OCI-LY7 (cell line): ENCODE data around the gene USP48.

Source experiments
- EZH2phosphoT487 ChIP-seq: fragments of 200-600 bp; sonication (generic); IDR thresholded peaks from 2 replicates; pipeline ENCODE4 v1.6.1; 2018; ENCODE audit warnings: low read depth, borderline replicate concordance, mild to moderate bottlenecking, mixed run types, antibody characterized with exemption, low read length, moderate library complexity, mixed read lengths
- TF ChIP-seq, protein P1 (sequence below): fragments of 200-600 bp; sonication (generic); conservative IDR thresholded peaks from 2 replicates; pipeline ENCODE4 v1.5.1; 2014; ENCODE audit warnings: mild to moderate bottlenecking, antibody characterized with exemption, low read length, moderate library complexity, mixed read lengths

DNA sequence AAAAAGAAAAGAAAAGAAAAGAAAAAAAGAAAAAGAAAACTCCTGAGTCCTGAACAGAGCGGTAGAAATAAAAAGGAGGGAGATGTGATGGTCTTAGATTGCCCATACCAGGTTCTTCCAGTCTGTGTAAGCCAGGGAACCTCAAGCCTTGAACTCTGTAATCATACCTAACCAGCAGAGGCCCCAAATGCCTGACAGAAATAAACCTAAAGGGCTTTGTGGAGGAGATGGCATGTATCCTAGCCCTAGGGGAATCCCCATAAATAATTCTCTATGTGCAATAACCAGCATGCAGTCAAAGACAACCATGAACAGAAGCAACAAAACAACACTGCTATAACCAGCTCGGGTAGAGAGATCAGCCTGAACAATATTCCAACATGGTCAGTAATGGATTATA, 40.4 kb downstream of the USP48 start:
- TF ChIP-seq, protein P1, sequence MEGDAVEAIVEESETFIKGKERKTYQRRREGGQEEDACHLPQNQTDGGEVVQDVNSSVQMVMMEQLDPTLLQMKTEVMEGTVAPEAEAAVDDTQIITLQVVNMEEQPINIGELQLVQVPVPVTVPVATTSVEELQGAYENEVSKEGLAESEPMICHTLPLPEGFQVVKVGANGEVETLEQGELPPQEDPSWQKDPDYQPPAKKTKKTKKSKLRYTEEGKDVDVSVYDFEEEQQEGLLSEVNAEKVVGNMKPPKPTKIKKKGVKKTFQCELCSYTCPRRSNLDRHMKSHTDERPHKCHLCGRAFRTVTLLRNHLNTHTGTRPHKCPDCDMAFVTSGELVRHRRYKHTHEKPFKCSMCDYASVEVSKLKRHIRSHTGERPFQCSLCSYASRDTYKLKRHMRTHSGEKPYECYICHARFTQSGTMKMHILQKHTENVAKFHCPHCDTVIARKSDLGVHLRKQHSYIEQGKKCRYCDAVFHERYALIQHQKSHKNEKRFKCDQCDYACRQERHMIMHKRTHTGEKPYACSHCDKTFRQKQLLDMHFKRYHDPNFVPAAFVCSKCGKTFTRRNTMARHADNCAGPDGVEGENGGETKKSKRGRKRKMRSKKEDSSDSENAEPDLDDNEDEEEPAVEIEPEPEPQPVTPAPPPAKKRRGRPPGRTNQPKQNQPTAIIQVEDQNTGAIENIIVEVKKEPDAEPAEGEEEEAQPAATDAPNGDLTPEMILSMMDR: no peak
- no peak for TF ChIP-seq EZH2phosphoT487
